Prostate gland (tissue), 2 donors: ENCODE data around the gene SSR4.

Source experiments
- POLR2A ChIP-seq: fragments of 450-650 bp; IDR thresholded peaks from one replicate; pipeline ENCODE4 v1.6.1; 2016; ENCODE audit warnings: antibody characterized with exemption, mild to moderate bottlenecking
- POLR2AphosphoS5 ChIP-seq: sonication (generic); formaldehyde crosslinking; IDR thresholded peaks from one replicate; pipeline ENCODE4 v1.6.1; 2017; ENCODE audit warnings: antibody characterized with exemption
- TF ChIP-seq, protein P1 (sequence below), 4 experiments: fragments of 200-600 bp in 2 of 4; fragments of 450-650 bp in 2 of 4; sonication (generic) in 2 of 4; IDR thresholded peaks; 1 replicate in 3 of 4; 2 replicates in 1 of 4; pipeline ENCODE4 v1.5.1; 2016 to 2019; ENCODE audit warnings: antibody characterized with exemption in 4 of 4, mild to moderate bottlenecking in 2 of 4, moderate library complexity in 2 of 4

DNA sequence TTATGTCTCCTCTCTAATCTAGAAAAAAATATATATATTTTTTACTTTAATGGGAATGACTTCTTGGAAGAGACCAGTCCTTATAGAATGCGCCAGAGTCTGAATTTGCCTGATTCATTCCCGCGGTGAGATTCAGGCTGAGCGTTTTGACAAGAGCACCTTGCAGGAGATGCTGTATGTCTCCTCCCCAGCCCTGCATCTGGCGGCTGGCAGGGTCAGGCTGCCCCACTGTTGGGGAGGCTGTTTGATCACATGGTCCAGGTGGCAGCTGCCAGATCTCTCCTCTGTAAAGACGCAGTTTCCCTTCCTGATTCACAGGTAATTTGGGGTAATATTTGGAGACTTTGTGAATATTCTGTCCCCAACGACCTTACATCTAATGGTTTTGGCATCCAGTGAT lies 26.1 kb downstream of the SSR4 start:
- TF ChIP-seq, protein P1, sequence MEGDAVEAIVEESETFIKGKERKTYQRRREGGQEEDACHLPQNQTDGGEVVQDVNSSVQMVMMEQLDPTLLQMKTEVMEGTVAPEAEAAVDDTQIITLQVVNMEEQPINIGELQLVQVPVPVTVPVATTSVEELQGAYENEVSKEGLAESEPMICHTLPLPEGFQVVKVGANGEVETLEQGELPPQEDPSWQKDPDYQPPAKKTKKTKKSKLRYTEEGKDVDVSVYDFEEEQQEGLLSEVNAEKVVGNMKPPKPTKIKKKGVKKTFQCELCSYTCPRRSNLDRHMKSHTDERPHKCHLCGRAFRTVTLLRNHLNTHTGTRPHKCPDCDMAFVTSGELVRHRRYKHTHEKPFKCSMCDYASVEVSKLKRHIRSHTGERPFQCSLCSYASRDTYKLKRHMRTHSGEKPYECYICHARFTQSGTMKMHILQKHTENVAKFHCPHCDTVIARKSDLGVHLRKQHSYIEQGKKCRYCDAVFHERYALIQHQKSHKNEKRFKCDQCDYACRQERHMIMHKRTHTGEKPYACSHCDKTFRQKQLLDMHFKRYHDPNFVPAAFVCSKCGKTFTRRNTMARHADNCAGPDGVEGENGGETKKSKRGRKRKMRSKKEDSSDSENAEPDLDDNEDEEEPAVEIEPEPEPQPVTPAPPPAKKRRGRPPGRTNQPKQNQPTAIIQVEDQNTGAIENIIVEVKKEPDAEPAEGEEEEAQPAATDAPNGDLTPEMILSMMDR (IDR thresholded peaks at IDR 0.05), result no peak
- TF ChIP-seq POLR2A (no peak), POLR2AphosphoS5 (no peak)
